Neural progenitor cell (in vitro differentiated cells): ENCODE results near the gene SEMA4G. TPM values are rescaled to one million over a fixed set of nuclear protein-coding genes. Genes with fewer than 3 reads are reported as not detected.

Experiments used
- DNase-seq: peaks from one replicate; pipeline ENCODE4 v3.0.0-alpha.2; 2016; ENCODE audit warnings: low spot score
- H2AFZ ChIP-seq: fragments of 200-600 bp; sonication (generic); replicated peaks from 2 replicates; pipeline ENCODE4 v1.6.1; 2016; ENCODE audit warnings: antibody characterized with exemption
- H3F3A ChIP-seq: fragments of 200-600 bp; sonication (generic); 2 replicates; pipeline ENCODE4 v1.6.1; 2016; ENCODE audit warnings: antibody characterized with exemption, low read depth
- H3K27ac ChIP-seq: fragments of 200-600 bp; sonication (generic); 2 replicates; pipeline ENCODE4 v1.5.1; 2016; ENCODE audit warnings: mild to moderate bottlenecking
- H3K27me3 ChIP-seq: fragments of 200-600 bp; sonication (generic); 2 replicates; pipeline ENCODE4 v1.6.1; 2016; ENCODE audit warnings: mild to moderate bottlenecking, moderate library complexity
- H3K36me3 ChIP-seq: fragments of 200-600 bp; sonication (generic); 2 replicates; pipeline ENCODE4 v1.5.1; 2016
- H3K4me1 ChIP-seq: fragments of 200-600 bp; sonication (generic); 2 replicates; pipeline ENCODE4 v1.6.1; 2016; ENCODE audit warnings: mixed run types
- H3K4me2 ChIP-seq: fragments of 200-600 bp; sonication (generic); 2 replicates; pipeline ENCODE4 v1.6.1; 2016
- H3K4me3 ChIP-seq: fragments of 200-600 bp; sonication (generic); 2 replicates; pipeline ENCODE4 v1.5.1; 2016
- H3K79me2 ChIP-seq: fragments of 200-600 bp; sonication (generic); 2 replicates; pipeline ENCODE4 v1.6.1; 2016; ENCODE audit warnings: low read depth
- H3K9ac ChIP-seq: fragments of 200-600 bp; sonication (generic); 2 replicates; pipeline ENCODE4 v1.6.1; 2016
- H3K9me3 ChIP-seq: fragments of 200-600 bp; sonication (generic); 2 replicates; pipeline ENCODE4 v1.5.1; 2016; ENCODE audit warnings: low read depth
- H4K20me1 ChIP-seq: fragments of 200-600 bp; sonication (generic); 2 replicates; pipeline ENCODE4 v1.6.1; 2016; ENCODE audit warnings: low read depth
- H3K27ac Mint-ChIP-seq: 3 replicates; pipeline ENCODE4 v1.8.0; 2021; ENCODE audit warnings: mixed read lengths
- H3K27me3 Mint-ChIP-seq: 2 replicates; pipeline ENCODE4 v1.8.0; 2022; ENCODE audit warnings: low read depth, mild to moderate bottlenecking, inconsistent platforms, moderate library complexity, mixed read lengths; ENCODE audit not compliant: insufficient read depth
- H3K36me3 Mint-ChIP-seq: 3 replicates; pipeline ENCODE4 v1.8.0; 2021; ENCODE audit warnings: mixed read lengths
- H3K4me1 Mint-ChIP-seq: 3 replicates; pipeline ENCODE4 v1.8.0; 2021; ENCODE audit warnings: mixed read lengths
- H3K4me3 Mint-ChIP-seq: 3 replicates; pipeline ENCODE4 v1.8.0; 2021; ENCODE audit warnings: mild to moderate bottlenecking, moderate library complexity, mixed read lengths
- H3K9me3 Mint-ChIP-seq: 3 replicates; pipeline ENCODE4 v1.8.0; 2020; ENCODE audit warnings: mixed read lengths
- EZH2 ChIP-seq: fragments of 200-600 bp; sonication (generic); IDR thresholded peaks from 2 replicates; pipeline ENCODE4 v1.6.1; 2017; ENCODE audit warnings: antibody characterized with exemption, mild to moderate bottlenecking, moderate library complexity
- EZH2phosphoT487 ChIP-seq: fragments of 200-600 bp; sonication (generic); IDR thresholded peaks from 2 replicates; pipeline ENCODE4 v1.6.1; 2017; ENCODE audit warnings: antibody characterized with exemption
- total RNA-seq: library from RNA; depleted of rRNA; stranded (reverse); fragments of >200 nt; gene quantifications from 2 replicates; pipeline ENCODE4 v1.2.3, GENCODE V29; 2015; ENCODE audit warnings: low replicate concordance
- TF ChIP-seq, protein P1 (sequence below): fragments of 200-600 bp; sonication (generic); IDR thresholded peaks from 2 replicates; pipeline ENCODE4 v1.5.1; 2017; ENCODE audit warnings: antibody characterized with exemption, mild to moderate bottlenecking

Gene SEMA4G
- total RNA-seq, 1 donor from 2014 or later = 2.3 TPM

DNA sequence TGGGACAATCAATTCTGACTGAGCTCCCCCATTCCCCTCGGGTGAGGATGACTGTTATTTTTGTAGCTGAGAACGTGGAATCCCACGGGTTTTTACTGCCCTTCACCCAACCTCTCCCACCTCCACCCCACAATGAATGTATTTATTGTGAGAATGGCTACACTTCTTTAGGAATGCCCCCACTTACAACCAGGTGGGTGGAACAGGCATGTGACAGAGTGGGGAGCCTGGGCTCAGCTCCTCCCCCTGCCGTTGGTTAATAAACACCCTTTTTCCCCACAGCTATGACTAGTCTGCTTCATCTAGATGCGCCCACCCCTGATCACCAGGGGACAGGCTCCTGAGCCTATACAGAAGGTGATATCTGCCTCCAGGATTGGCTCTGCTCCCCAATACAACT lies 16.0 kb downstream of the SEMA4G start:
- Mint-ChIP-seq H3K9me3 (no peaks in the 10 kb centered on the region), H3K36me3 (peaks cover 18% of the 10 kb centered on the region), H3K27ac (no peak overlapping the region), H3K4me1 (peaks cover 14% of the 10 kb centered on the region), H3K27me3 (peaks cover 10% of the 10 kb centered on the region), H3K4me3 (peak overlapping the region; percentile 98)
- Histone ChIP-seq H3K9me3 (no peaks in the 10 kb centered on the region), H3K36me3 (no peaks in the 10 kb centered on the region), H2AFZ (no peak overlapping the region), H3K4me3 (no peak overlapping the region), H4K20me1 (peaks cover 16% of the 10 kb centered on the region), H3K4me1 (peaks cover 14% of the 10 kb centered on the region), H3K27ac (no peak overlapping the region), H3F3A (peaks cover 5% of the 10 kb centered on the region), H3K9ac (no peak overlapping the region), H3K4me2 (no peak overlapping the region), H3K27me3 (no peaks in the 10 kb centered on the region), H3K79me2 (peaks cover 48% of the 10 kb centered on the region)
- TF ChIP-seq EZH2 (no peak), EZH2phosphoT487 (no peak)
- TF ChIP-seq, protein P1, sequence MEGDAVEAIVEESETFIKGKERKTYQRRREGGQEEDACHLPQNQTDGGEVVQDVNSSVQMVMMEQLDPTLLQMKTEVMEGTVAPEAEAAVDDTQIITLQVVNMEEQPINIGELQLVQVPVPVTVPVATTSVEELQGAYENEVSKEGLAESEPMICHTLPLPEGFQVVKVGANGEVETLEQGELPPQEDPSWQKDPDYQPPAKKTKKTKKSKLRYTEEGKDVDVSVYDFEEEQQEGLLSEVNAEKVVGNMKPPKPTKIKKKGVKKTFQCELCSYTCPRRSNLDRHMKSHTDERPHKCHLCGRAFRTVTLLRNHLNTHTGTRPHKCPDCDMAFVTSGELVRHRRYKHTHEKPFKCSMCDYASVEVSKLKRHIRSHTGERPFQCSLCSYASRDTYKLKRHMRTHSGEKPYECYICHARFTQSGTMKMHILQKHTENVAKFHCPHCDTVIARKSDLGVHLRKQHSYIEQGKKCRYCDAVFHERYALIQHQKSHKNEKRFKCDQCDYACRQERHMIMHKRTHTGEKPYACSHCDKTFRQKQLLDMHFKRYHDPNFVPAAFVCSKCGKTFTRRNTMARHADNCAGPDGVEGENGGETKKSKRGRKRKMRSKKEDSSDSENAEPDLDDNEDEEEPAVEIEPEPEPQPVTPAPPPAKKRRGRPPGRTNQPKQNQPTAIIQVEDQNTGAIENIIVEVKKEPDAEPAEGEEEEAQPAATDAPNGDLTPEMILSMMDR = no peak
- DNase-seq = no peak

DNA sequence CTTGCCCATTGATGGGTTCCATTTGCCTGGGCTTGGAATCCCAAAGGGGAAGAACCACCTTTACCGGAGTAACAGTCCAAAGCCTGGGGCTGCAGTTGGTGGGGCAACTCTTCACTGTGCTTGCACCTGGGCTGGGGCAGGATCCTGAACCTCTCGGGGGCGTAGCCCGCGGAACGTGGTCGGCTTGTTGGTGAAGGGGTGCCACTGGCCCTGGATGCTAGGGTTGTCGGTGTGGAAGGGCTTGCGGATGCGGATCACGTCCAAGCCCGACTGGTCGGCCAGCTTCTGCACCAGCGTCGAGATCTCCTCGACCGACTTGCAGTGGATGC lies 17.3 kb downstream of the SEMA4G start:
- Histone ChIP-seq H3K4me2 (peak overlapping the region; percentile 89), H3K9me3 (no peaks in the 10 kb centered on the region), H2AFZ (no peak overlapping the region), H3K36me3 (no peaks in the 10 kb centered on the region), H3K27ac (no peak overlapping the region), H3F3A (peaks cover 5% of the 10 kb centered on the region), H3K9ac (peak overlapping the region; percentile 84), H3K4me3 (peak overlapping the region; percentile 96), H3K27me3 (no peaks in the 10 kb centered on the region), H4K20me1 (peaks cover 16% of the 10 kb centered on the region), H3K79me2 (peaks cover 51% of the 10 kb centered on the region), H3K4me1 (peaks cover 14% of the 10 kb centered on the region)
- peaks cover 21% of the 10 kb centered on the region for H3K36me3 Mint-ChIP-seq
- H3K27me3 Mint-ChIP-seq = peaks cover 10% of the 10 kb centered on the region
- TF ChIP-seq EZH2 = no peak
- TF ChIP-seq, protein P1 = no peak
- no peak for TF ChIP-seq EZH2phosphoT487
- peaks cover 14% of the 10 kb centered on the region for H3K4me1 Mint-ChIP-seq
- H3K4me3 Mint-ChIP-seq = peak overlapping the region; percentile 98
- no peak for DNase-seq
- H3K27ac Mint-ChIP-seq = no peak overlapping the region
- no peaks in the 10 kb centered on the region for H3K9me3 Mint-ChIP-seq

DNA sequence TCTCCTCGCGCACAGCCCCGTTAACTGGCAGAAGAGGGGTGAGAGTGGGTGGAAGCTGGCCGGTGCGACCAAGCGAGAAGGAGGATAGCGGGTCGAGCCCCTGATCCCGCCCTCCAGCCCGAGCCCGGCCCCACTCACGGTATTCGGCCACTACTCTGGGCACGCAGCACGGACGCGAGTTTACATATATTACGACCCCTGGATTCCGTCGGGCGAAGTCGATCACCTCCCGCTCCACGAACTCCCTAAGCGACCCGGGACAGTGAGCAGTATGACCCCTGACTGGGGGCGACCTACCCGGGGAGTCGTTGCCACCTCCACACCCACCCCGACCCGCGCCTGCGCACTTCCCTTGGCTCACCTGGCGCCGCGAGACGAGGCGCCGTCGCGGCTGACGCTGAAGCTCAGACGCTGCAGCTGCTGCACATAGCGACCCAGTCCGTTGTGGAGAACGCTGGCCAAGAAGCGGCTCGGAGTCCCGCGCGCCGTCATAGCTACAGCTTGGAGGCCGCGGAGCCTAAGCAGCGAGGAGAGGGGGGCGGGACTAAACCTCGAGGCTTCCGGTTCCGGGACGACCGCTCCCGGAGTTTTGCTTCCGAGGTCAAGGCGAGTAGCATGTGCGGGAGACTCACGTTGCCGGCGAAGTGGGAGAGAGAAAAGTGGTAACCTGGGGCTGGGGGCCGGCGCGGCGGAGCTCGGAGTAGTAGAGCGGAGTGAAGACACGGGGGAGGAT lies 17.8 kb downstream of the SEMA4G start, which contains the start of the genes MRPL43 and TWNK:
MRPL43 (minus strand) TSS at position 546 of the 733 bp plus-strand sequence; CDS start at position 492, 54 bp downstream.
TWNK (plus strand) TSS at position 592 of the 733 bp plus-strand sequence. CDS start 668 bp downstream, outside the sequence.
- Mint-ChIP-seq H3K27ac (peak within 1 kb of the TSS; percentile 65), H3K27me3 (peaks cover 10% of the 10 kb centered on the region), H3K9me3 (no peaks in the 10 kb centered on the region), H3K4me1 (peaks cover 14% of the 10 kb centered on the region), H3K4me3 (peak within 1 kb of the TSS; percentile 98), H3K36me3 (peaks cover 19% of the 10 kb centered on the region)
- peak; percentile 71 for TF ChIP-seq EZH2
- TF ChIP-seq EZH2phosphoT487 = peak; percentile 42
- TF ChIP-seq, protein P1 = no peak
- Histone ChIP-seq H3K79me2 (peaks cover 51% of the 10 kb centered on the region), H3K27ac (peak within 1 kb of the TSS; percentile 14), H3K27me3 (no peaks in the 10 kb centered on the region), H3F3A (peaks cover 5% of the 10 kb centered on the region), H3K9ac (peak within 1 kb of the TSS; percentile 84), H3K9me3 (no peaks in the 10 kb centered on the region), H4K20me1 (peaks cover 16% of the 10 kb centered on the region), H3K4me3 (peak within 1 kb of the TSS; percentile 96), H3K4me2 (peak within 1 kb of the TSS; percentile 89), H2AFZ (peak within 1 kb of the TSS; percentile 92), H3K4me1 (peaks cover 14% of the 10 kb centered on the region), H3K36me3 (no peaks in the 10 kb centered on the region)
- DNase-seq = peak; percentile 93
